HUES48 (cell line): ENCODE measurements around the gene PRLH.
A peak's percentile ranks its signal among the peaks of the same experiment; 100 is the strongest.

Experiments used
- H3K27ac ChIP-seq: one replicate; pipeline ENCODE4 v1.7.0; 2013; ENCODE audit warnings: low read depth, low read length, inconsistent platforms
- H3K27me3 ChIP-seq: 2 replicates; pipeline ENCODE4 v1.6.1; 2013; ENCODE audit warnings: mild to moderate bottlenecking, low read length; ENCODE audit not compliant: control insufficient read depth, insufficient read depth
- H3K36me3 ChIP-seq: 2 replicates; pipeline ENCODE4 v1.6.1; 2013; ENCODE audit warnings: low read length; ENCODE audit not compliant: control insufficient read depth, insufficient read depth
- H3K4me1 ChIP-seq: 2 replicates; pipeline ENCODE4 v1.6.1; 2013; ENCODE audit warnings: mild to moderate bottlenecking, low read length; ENCODE audit not compliant: control insufficient read depth, insufficient read depth
- H3K4me3 ChIP-seq: 2 replicates; pipeline ENCODE4 v1.5.1; 2013; ENCODE audit warnings: mild to moderate bottlenecking, low read depth, low read length
- H3K9ac ChIP-seq: 2 replicates; pipeline ENCODE4 v1.6.1; 2013; ENCODE audit warnings: mild to moderate bottlenecking, low read depth, low read length, moderate library complexity
- H3K9me3 ChIP-seq: 2 replicates; pipeline ENCODE4 v1.6.1; 2013; ENCODE audit warnings: low read length; ENCODE audit not compliant: control insufficient read depth, insufficient read depth

Gene PRLH

DNA sequence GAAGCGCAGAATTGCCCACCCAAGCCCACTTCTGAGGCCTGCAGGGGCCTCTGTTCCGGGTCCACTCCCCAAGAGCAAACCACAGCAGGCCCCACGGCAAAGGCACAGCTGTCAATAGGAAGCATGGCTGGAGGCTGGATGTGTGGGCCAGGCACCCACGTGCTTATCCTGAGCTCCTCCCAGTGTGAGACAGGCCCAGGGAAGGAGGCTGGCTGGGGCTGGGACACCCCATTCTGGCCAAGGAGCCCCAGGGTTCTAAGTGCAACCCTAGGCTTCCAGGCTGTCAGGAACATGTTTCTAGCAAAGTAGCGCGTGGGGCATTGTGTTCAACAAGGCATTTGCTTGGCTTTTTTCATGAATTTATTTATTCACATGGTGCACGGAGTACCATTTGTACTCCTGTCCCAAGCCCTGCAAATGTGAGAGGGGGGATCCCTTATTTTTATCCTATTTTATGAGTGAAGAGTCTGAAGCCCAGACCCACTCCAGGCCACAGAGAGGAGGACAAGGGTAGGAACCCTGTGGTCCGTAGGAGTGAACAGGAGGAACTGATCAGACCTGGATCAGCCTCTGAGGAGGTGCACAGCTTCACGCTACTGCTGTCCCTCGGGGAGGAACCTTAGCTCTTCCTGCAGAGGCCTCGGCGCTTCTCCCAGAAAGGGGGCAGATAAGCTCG, 30.3 kb downstream of the PRLH start:
- Histone ChIP-seq H3K27me3 (no peaks in the 10 kb centered on the region), H3K27ac (no peak overlapping the region), H3K9me3 (no peaks in the 10 kb centered on the region), H3K36me3 (no peaks in the 10 kb centered on the region), H3K4me1 (peaks cover 41% of the 10 kb centered on the region), H3K4me3 (no peak overlapping the region), H3K9ac (no peak overlapping the region)

GRCh38 chr2:237597196-237598145, 31.1 kb downstream of the PRLH start:
- no peak overlapping the region for H3K9ac ChIP-seq
- H3K36me3 ChIP-seq, result no peaks in the 10 kb centered on the region
- H3K9me3 ChIP-seq, result no peaks in the 10 kb centered on the region
- H3K27me3 ChIP-seq, result no peaks in the 10 kb centered on the region
- no peak overlapping the region for H3K27ac ChIP-seq
- H3K4me3 ChIP-seq, result no peak overlapping the region
- H3K4me1 ChIP-seq, result peaks cover 48% of the 10 kb centered on the region

- no peak overlapping the region for H3K4me3 ChIP-seq
- H3K9ac ChIP-seq, result no peak overlapping the region
- no peaks in the 10 kb centered on the region for H3K27me3 ChIP-seq
- H3K4me1 ChIP-seq, result peaks cover 46% of the 10 kb centered on the region
- no peaks in the 10 kb centered on the region for H3K36me3 ChIP-seq
- H3K27ac ChIP-seq, result no peak overlapping the region
- no peaks in the 10 kb centered on the region for H3K9me3 ChIP-seq
Measured at GRCh38 chr2:237598468-237599208, 32.3 kb downstream of the PRLH start.

- peaks cover 39% of the 10 kb centered on the region for H3K4me1 ChIP-seq
Measured at GRCh38 chr2:237599465-237600110, 33.2 kb downstream of the PRLH start.

GRCh38 chr2:237600205-237600846, 34.0 kb downstream of the PRLH start:
- Histone ChIP-seq H3K4me1 (peaks cover 31% of the 10 kb centered on the region), H3K9ac (no peak overlapping the region), H3K36me3 (no peaks in the 10 kb centered on the region), H3K9me3 (0 out of 2 replicates have a peak, but pooled peaks cover 2% of the 10 kb centered on the region), H3K27me3 (no peaks in the 10 kb centered on the region), H3K27ac (no peak overlapping the region), H3K4me3 (no peak overlapping the region)

More at GRCh38 chr2:237599465-237600110, 33.2 kb downstream of the PRLH start:
- no peaks in the 10 kb centered on the region for H3K27me3 ChIP-seq
- no peaks in the 10 kb centered on the region for H3K36me3 ChIP-seq
- no peak overlapping the region for H3K4me3 ChIP-seq
- no peaks in the 10 kb centered on the region for H3K9me3 ChIP-seq
- H3K9ac ChIP-seq, result no peak overlapping the region
- H3K27ac ChIP-seq, result no peak overlapping the region

DNA sequence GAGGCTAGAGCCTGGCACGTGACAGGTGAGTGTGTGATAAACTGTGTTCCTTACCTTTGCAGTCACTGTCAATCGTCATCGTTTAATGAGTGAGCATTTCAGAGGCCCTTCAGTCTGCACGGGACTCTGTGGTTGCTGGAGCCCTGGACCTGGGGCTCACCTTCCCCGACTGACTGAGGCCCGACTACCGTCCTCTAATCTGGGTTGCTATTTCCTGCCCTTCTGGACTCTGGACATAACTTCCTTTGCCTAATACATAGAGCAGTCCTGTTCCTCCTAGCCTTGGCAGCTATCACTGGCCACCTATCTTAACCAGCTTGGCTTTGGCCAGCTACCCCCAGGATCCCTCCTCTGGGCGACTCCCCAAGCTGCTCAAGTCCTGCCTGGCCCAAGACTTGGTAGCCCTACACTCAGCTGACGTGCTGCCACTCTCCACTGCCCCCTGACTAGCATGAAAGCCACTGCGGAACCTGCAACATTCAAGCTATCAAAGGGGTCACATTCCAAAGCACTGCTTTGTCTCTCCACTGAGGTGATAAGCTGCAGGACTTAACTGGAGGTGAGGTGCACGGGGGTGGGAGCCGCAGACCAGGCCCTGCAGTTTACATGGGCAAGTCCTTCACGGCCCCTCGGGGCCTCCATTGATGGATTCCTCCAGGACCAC, 35.2 kb downstream of the PRLH start:
- peaks cover 11% of the 10 kb centered on the region for H3K9me3 ChIP-seq
- no peak overlapping the region for H3K4me3 ChIP-seq
- H3K36me3 ChIP-seq, result no peaks in the 10 kb centered on the region
- H3K9ac ChIP-seq, result no peak overlapping the region
- no peaks in the 10 kb centered on the region for H3K27me3 ChIP-seq
- H3K27ac ChIP-seq, result peak overlapping the region; percentile 30
- H3K4me1 ChIP-seq, result peaks cover 28% of the 10 kb centered on the region

- Histone ChIP-seq H3K4me3 (no peak overlapping the region), H3K4me1 (peaks cover 28% of the 10 kb centered on the region), H3K27ac (no peak overlapping the region), H3K9me3 (peaks cover 11% of the 10 kb centered on the region), H3K27me3 (no peaks in the 10 kb centered on the region), H3K36me3 (no peaks in the 10 kb centered on the region), H3K9ac (no peak overlapping the region)
Measured at GRCh38 chr2:237602409-237602808, 36.0 kb downstream of the PRLH start.

DNA sequence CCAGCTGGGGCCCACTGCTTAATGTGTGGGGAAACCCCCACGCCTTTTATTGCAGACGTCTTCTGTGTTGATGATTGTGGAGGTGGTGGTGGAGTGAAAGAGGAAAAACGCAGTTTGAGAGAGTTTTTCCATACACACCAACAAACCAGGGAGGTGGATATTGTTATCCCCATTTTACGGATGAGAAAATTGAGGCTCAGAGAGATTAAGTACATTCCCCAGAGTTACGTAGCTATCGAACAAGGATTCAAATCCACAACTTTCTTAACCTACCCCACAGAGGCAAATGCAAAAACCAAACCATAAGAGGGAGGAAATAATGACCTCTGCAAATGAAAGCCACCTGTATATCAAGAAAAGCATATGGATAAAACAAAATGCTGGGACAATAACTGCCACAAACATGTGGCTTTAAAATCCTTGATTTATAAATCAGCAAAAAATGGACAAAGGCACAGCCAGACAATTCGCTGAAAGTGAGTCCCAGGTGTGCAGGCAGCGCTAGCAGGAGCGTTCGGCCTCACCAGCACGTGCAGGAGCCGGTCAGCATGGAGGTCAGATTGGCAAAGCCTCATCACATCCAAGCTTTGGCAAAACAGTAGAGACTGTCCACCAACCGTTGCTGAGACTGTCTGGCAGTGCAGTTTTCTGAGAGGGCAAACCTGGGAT, 36.8 kb downstream of the PRLH start:
- no peak overlapping the region for H3K4me3 ChIP-seq
- no peaks in the 10 kb centered on the region for H3K36me3 ChIP-seq
- peaks cover 11% of the 10 kb centered on the region for H3K9me3 ChIP-seq
- H3K27ac ChIP-seq, result peak overlapping the region; percentile 61
- no peak overlapping the region for H3K9ac ChIP-seq
- peaks cover 28% of the 10 kb centered on the region for H3K4me1 ChIP-seq
- no peaks in the 10 kb centered on the region for H3K27me3 ChIP-seq

GRCh38 chr2:237603718-237604362, 37.5 kb downstream of the PRLH start:
- H3K9ac ChIP-seq, result no peak overlapping the region
- no peaks in the 10 kb centered on the region for H3K27me3 ChIP-seq
- H3K4me1 ChIP-seq, result peaks cover 28% of the 10 kb centered on the region
- peak overlapping the region; percentile 61 for H3K27ac ChIP-seq
- H3K9me3 ChIP-seq, result peaks cover 11% of the 10 kb centered on the region
- H3K36me3 ChIP-seq, result no peaks in the 10 kb centered on the region
- H3K4me3 ChIP-seq, result no peak overlapping the region
